CD4-positive, alpha-beta T cell treated with Interleukin-15 for 1 hour (primary cell): ENCODE measurements around the gene TSPAN9.
A peak's percentile ranks its signal among the peaks of the same experiment; 100 is the strongest.
"Not testable (repeated sequence)": the region's sequence is repeated elsewhere in the genome, so short reads cannot be mapped to it uniquely, and the experiment has no call there.

Experiments
- DNase-seq: peaks from one replicate; pipeline ENCODE4 v3.0.0-alpha.2; 2020

Gene TSPAN9

DNA sequence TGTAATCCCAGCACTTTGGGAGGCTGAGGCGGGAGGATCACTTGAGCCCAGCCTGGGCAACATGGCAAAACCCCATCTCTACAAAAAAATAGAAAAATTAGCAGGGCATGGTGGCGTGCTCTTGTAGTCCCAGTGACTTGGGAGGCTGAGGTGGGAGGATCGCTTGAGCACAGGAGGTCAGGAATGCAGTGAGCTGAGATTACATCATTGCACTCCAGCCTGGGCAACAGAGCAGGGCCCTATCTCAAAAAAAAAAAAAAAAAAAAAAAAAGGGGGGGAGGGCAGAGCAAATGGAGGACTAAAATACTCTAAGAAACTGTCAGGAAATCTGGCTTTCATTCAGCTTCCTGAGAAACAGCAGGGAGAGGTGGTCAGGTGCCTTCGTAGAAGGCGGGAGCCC is 31.7 kb upstream of the TSPAN9 start:
- no peak for DNase-seq

DNA sequence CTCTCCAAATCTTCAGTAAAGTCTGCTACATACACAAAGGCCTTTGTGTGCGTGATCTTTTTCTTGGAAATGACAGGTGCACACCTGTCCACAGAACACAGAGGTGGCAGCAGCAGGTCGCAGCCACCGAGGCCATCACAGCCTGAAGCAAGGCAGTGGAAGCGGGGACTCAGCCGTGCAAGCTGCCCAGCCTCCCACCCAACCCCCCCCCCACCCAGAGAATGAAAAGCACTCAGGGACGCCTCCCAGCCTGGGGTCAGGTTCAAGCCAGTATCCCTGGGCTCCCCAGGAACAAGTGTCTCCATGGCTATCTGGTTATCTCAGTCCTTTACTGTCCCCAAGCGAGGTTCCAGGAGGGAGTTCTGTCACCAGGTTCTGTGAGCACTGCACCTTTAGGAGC is 31.2 kb upstream of the TSPAN9 start:
- DNase-seq: no peak

DNA sequence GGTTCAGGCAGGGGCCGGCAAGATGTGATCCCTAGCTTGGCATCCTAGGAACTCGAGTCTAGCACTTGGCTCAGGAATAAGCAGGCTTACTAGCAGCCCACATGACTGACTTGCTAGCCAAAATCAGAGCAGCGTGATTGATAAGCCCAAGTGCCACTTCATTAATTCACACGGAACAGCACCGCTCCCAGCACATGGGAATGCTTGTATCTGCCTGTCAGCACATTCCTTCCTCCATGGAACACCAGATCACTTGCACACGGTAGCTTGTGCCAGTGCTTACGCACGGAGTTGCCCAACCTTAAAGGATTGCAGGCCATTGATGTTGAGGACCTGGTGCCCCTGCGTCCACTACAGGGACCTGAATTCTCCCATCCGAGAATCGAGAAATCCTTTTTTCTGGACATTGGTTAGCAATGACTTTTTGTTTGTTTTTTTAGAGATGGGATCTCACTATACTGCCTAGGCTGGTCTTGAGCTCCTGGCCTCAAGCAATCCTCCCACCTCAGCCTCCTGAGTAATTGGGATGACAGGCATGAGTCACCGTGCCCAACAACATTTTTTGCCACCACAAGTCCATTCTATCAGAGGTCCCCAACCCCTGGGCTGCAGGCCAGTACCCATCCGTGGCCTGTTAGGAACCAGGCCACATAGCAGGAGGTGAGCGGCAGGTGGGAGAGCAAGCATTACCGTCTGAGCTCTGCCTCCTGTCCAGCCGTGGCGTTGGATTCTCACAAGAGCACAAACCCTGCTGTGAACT is 30.6 kb upstream of the TSPAN9 start:
- no peak for DNase-seq

DNA sequence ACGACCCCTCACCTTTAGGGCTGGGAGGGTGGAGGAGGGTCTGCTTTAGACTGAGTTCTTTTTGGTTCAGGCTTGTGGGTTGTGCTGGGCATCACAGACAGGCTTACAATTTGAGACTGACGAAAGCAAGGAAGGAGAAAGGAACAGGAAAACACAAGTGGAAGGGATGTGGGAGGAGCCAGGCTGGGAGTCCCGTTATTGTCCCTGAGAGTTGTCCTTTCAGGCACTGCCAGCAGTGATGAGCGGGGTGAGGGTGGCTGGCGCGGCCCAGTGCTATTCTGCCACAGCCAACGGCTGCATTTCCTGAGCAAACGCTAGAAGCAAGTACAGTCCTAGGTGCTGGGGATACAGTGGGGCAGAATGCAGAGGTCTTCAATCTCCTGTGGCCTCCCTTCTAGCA is 29.2 kb upstream of the TSPAN9 start:
- DNase-seq: no peak

DNA sequence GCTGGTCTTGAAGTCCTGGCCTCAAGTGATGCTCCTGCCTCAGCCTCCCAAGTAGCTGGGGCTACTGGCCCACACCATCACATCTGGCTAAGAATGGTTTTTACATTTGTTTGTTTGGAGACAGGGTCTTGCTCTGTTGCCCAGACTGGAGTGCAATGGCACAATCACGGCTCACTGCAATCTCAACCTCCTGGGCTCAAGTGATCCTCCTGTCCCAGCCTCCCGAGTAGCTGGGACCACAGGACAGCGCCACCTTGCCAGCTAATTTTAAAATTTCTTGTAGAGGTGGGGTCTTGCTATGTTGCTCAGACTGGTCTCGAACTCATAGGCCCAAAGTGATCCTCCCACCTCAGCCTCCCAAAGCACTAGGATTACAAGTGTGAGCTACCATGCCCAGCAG is 28.6 kb upstream of the TSPAN9 start:
- DNase-seq: no peak

DNA sequence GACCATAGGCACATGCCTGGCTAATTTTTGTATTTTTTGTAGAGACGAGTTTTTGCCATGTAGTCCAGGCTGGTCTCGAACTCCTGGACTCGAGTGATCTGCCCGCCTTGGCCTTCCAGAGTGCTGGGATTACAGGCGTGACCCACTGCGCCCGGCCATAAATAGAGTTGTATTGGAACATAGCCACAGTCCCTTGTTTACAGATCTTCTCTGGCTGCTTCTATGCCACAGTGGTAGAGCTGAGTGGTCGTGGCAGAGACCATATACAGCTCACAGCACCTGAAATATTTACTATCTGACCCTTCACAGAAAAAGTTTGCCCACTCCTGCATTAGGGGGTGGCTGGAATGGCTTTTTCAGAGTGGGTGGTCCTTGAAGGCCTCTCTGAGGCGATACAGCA is 28.0 kb upstream of the TSPAN9 start:
- no peak for DNase-seq

DNA sequence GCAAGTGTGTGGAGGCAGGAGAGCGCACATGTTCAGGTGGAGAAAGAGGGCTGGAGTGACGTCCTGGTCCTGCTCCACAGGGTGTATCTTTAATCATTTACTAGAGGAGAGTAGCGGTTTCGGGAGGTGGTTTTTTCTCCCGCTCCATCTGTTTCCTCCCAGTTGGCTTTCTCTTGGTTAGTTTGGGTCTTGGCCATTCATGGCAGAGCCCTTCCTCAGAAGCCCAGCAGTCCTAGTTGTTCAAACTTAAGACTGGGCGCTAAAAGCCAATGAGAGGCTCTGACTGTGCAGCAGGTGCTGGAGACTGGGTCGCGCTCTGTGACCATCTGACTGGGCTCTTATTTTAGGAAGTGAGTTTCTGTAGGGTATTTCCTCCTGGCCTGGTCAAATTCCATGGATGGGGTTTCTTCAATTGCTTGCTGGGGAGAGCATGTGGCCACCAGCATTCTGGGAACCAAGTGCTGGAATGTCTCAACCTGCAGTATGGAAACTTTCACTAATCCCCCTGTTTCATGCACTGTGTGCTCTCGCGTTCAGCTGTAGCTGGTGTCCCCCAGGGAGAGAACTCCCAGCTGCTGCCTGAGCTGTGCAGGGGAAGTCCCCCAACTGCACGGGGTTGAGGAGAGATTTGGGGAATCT is 27.4 kb upstream of the TSPAN9 start:
- DNase-seq: no peak

DNA sequence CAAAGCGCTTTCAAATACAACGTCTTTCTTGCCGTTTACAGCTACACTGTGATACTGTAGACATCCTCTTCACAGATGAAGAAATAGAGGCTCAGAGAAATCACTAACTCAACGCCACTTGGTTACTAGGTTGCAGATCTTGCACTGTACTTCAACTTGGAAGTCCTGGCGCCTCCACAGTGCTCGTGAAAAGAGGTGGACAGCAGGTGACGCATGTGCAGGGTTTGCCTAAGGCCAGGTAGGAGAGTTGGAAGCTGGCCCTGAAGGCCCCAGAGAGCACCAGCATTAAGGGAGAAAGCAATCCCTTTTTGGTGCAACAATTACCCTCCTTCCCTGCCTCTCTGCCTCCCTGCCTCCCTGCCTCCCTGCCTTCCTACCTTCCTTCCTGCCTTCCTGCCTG is 22.8 kb upstream of the TSPAN9 start:
- no peak for DNase-seq

DNA sequence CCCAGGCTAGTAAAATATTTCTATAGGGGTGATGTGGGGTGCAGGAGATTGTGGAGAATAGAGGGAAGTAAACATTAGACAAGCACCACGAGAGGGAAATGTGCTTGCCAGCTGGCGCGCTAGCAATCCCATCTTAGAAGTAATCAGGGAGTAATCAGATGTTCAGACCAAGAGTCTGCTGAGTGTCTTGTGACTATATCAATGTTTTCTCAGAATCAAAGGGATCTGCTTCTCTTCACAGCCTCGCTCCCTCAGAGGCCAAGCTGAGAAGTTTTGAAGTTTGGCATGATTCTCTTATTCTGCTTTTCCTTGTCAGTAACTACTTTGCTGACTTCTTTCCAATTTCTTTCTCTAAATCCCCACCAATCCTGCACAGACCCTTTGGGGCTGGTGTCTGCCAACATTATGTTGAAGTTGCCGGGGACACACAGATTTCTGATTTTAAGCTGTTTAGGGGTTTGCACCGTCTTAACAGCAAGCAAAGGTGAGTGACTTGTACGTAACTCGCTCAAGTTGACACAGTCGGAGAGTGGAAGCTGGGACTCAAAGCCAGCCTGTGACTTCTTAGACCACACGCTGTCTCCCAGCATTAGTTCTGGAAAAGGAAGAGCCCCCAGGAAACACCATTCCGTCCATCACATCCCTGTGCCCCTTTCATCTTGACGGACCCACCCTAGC is 22.0 kb upstream of the TSPAN9 start:
- DNase-seq: no peak

DNA sequence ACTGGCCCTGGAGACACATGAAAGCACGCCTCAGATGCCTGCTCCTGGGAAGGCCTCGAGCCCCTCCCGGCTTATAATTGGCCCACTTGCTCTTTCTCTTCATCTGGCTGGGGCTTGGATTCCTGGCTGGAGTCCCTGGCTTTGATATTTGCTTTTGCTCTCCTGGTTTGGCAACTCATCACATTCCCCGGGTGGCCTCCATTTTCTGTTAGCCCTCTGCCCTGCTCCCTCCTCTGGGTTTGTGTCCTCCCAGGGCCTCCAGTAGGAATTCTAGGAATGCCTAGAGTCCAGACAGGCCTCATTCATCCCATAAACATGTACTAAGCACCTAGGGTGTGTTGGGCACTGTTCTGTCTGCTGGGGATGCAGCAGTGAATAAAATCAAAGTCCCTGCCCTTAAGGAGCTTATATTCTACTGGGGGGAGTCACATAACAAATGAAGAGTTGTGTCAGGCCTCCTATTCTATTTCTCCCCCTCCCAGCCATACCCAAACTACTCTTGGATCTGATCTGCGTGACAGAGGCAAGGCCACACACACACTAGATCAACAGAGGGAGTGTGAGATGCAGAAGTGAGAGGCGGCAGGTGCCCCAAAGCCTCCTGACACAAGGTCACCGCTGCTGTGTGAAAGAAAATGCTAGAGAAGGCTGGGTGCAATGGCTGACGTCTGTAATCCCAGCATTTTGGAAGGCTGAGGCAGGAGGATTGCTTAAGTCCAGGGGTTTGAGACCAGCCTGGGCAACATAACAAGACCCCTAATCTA is 21.3 kb upstream of the TSPAN9 start:
- DNase-seq: no peak

DNA sequence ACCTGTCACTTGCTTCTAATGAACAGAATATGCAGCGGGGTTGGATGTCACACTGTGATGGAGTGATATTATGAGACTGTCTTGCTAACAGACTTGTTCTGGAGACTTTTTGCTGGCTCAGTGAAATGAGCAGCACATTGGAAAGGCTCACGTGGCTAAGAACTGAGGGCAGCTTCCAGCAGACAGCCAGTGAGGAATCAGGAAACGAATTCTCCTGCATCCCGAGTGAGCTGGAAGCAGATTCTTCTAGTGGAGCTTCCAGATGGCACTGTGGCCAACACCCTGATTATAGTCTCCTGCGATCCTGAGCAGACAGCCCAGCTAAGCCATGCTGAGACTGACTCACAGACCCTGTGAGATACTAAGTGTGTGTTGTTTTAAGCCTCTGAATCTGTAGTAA is 16.1 kb upstream of the TSPAN9 start:
- no peak for DNase-seq

DNA sequence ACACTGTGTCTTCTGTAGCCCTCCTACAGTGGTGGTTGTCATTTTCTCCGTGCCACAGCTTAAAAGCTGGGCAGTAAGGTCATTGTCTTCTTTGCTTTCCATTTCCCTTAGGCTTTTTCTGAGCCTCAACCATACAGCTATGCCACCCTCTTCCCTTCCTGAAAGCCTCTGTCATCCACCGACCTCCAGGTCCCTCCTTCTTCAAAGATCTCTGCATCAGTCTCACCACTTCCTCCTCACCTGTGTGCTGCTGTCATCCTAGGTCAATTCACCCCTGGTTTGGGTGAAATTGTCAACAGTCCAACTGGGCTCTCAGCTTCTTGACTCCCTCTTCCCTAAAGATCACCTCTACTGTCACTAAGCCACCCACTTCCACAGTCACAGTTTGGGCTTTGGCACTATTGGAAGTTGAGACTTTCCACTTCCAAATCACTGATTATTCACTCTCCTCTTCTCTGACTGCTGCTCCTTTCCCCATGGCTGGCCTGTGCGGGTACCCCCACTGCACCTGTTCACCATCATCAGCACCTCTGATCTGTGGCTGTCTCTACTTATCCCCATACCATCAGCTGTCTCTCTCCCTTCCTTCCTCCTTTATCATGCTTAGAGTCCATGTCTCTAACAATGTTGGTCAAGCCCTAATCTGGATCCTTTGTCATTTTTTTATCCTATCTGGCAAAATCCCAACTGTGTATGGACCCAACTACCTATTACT is 15.5 kb upstream of the TSPAN9 start:
- DNase-seq: no peak

DNA sequence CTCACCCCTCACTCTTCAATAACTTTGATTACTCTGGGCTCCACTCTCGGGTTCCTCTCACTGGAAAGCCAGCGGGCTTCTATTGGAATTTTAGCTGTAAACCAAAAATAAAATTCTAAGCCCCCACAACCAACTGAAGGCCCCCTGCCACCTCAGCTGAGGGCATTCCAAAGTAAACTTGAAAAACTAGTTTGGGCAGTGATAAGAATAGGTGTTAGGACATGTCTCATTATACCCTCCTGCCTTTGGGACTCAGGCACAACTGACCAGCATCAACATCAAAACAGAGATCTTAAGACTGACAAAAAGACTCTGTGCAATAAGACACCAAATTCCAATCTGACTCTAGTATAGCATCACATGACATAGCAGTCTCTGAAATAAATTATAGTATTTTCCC is 11.9 kb upstream of the TSPAN9 start:
- DNase-seq: no peak

DNA sequence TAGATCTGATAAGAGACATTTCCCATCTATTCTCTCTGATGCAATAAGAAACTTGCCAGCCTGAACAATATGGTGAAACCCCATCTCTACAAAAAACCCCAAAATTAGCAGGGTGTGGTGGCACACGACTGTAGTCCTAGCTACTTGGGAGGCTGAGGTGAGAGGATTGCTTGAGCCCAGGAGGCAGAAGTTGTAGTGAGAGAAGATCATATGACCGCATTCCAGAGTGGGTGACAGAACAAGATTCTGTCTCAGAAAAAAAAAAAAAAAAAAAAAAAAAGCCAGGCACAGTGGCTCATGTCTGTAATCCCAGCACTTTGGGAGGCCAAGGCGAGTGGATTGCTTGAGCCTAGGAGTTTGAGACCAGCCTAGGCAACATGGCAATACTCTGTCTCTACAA is 11.3 kb upstream of the TSPAN9 start:
- DNase-seq: not testable (repeated sequence)

DNA sequence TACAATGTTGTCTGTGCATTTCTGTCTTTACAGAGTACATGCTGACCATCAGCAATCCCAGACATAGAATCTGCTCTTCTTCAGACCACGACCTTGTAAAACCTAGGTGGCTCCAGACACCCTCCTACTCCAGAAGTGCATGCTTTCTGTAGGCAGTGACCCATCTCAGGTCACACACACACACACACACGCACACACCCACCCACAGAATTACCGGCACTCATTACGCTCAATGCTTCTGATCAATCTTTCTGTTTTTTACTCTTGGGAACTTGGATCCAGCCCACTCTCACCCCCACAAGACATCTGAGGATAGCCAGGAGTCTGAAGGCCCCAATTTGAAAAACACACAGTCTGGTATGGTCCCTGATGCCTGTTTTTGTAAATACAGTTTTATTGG is 7.5 kb upstream of the TSPAN9 start:
- DNase-seq: no peak

DNA sequence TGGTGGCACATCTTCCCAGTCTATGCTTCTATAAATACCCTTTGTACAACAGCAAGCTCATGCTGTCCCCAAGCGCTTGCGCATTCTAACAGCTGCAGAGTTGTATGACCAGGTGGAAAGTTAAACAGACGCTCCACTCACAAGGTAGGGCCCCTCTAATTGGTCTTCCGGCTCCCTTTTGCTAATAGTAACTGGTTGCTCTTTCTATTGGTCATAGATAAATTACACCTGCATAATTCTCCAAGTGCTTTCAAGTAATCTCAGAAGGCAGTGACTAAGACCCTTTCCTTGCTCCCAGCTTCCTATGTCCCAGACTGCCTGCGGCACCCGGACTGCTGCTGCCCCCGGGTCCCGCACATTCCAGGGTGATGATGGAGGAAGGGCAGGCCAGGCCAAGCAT is 6.1 kb upstream of the TSPAN9 start:
- no peak for DNase-seq

DNA sequence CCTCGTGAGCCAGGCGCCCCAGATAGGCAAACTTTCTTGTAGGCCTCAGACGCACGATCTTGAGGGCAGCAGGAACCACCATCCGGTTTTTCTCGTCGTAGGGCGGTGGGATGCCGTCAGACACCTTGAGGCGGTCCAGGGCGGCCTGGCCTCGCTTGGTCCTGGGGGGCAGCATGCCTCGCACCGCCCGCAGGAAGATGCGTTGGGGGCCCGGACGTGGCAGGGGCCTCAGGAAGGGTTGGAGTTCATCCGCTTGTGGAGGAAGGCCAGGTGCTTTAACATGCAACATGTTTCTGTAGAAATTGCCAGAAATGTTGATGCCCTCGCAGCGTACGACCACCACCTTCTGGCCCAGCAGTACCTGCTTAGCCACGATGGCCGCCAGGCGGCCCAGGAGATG is 5.5 kb upstream of the TSPAN9 start:
- no peak for DNase-seq

DNA sequence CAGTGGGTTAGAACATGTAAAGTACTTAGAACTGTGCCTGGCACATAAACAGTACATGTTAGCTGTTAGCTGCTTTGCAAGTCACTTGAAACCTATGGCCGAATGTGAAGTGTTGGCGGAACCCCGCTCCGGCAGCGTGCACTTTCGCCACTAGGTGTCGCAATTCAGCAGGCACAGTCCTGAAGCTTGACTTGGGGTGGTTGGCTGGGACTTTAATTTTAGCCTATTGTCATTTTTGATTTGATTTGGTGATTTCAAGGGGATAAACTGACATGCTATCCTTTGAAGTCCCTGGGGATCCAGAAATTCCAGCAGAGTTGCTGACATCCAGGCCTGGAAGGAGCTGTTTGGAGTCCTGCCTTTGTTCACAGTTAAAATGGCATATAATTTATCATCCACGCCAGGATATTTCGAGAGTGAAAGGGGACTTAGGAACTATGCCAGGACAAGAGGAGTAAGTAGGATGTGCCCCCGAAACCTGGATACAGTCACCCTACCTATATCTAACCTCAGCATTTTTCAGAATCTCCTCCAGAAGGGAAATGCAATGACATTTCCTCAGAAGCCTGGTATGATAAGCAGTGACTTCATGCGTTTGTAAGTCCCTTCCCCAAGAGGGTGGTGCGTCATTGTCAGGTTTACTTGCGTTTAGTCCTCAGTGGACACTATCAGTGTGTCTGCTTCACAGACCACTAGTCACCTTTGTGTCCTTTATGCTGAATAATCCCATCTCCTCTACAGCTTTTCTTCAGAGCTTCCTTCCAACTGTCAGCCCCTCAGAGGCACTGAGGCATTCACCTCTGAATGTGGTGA is 3.5 kb upstream of the TSPAN9 start:
- peak; percentile 78 for DNase-seq

DNA sequence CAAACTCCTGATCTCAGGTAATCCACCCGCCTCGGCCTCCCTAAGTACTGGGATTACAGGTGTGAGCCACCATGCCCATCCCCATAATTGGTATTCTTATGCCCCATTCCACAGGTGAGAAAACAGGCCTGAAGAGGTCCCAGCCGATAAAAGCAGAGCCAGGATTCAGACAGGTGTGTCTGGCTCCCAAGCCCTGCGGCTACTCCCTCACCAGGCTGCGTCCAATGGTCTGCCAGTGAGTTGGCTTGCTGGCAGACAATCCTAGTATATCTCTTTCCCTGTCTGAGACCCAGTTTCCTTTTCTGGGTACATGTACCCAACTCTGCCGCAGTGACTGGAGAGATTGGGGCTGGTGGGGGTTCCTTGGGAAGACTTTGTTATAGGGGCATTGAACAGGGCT is 1.9 kb upstream of the TSPAN9 start:
- no peak for DNase-seq

DNA sequence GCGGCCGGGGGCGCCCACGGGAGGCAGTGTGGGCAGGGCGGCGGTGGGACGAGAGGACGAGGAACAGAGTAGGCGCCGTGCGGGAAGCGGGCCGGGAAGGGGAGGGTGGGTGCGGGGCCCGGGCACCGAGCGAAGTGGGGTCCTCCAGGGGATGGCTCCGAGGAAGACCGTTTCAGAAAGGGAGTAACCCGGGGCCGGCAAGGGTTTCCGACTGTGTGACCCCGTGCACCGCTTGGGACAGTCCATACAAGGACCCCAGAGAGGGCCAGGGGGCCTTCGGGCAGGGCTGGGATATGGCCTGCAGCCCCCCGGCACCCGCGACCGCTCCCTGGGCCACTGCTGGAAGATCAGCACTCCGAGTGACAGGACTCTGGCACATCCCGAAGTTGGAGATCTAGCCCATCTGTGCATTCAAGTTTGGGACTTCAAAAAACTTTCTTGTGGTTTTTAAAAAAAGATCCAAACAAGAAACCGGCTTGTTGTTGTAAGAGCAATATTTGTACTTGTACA is 448 bp downstream of the TSPAN9 start:
- no peak for DNase-seq

DNA sequence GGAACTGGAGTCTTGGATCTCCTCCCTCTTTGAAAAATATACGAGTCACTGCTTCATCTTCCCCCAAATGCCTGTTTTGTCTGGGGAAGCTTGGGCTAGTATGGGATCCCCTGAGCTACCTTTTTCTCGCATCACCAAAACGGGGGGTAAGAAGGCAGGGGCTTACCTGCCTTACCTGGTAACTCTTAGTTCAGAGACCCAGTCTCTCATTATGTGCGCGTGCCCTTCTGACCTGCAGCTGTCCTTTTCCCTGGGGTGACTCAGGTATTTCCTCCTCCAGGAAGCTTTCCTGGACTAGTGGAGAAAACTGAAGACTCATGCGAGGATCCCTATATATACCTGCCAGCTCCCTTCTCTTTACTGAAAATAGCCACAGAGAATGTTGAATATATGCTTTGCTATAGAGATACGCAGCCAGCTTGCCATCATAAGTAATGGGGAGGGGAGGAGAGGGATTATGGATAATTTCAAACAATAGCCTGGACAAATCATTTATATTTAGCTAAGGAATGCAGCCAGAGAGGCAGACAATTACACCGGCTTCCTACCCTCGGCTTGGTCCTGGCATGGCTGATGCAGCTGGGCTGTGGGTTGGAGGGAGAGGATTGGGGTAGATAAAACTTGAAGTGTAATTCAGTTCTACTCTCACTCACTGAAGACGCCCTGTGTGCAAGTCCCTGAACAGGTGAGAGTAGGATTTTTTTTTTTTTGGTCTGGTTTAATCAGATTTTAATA is 1.1 kb downstream of the TSPAN9 start:
- DNase-seq: no peak
